Stimulated activated CD8-positive, alpha-beta memory T cell treated with anti-CD3 and anti-CD28 coated beads, Interleukin-7, amount 100 ng/mL, for 48 hours (primary cell): ENCODE data around the gene TMED10.

Source experiments
- DNase-seq, 2 donors: peaks; one replicate each; pipeline ENCODE4 v3.0.0-alpha.2; 2020; ENCODE audit warnings: low read depth in 1 of 2; ENCODE audit errors: extremely low read depth in 1 of 2

The TMED10 gene

DNA sequence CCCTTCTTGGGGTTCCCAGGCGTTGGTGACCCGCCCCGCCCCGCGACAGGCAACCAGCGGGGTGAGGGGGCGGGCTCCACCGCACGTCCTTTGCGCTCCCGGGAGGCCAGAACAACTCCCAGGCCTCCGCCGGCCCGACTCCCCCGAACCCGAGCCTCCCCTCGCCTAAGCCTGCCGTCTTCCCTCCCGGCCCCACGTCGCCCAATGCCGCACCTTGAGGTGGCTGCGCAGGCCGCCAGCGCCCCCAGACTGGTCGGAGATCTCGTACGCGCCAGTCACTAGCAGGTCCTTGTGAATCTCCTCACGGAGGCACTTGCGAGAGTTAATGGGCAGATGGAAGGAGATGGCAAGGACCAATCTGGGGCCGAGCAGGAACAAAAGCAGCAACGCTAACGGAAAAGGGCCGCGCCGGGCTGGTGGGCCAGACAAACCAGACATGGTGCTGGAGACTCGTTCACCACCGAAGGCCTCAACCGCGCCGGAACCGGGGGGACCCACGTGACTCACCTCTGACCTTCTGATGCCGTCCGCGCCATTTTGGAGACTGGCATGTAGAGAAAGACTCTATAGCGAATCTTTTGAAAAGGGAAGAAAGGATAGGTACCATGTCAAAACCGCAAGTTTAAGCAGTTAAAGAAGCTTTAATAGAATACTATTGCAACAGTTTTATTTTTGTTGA lies at the start of gene TMED10:
TSS of gene TMED10 (minus strand) at position 471 of the 679 bp plus-strand sequence. CDS start at position 438, 33 bp downstream.
- DNase-seq = peak; percentile 75 to 86

DNA sequence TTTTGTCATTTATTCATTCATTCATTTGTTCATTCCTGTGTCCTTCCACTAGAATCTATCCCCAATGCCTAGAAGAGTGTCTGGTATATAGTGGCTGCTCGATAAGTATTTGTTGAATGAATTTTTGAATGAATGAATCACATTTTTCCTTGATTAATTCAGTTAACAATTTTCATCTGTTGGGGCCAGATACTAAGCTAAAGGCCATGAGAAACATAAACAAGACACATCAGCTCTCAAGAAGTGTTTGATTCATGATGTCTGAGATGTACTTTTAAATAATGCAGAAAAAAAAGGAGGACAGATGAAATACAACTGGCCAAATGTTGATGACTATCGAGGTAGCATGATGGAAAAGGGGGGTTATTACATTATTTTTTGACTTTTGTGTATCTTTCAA lies 48.1 kb upstream of the TMED10 start:
- DNase-seq = no peak

DNA sequence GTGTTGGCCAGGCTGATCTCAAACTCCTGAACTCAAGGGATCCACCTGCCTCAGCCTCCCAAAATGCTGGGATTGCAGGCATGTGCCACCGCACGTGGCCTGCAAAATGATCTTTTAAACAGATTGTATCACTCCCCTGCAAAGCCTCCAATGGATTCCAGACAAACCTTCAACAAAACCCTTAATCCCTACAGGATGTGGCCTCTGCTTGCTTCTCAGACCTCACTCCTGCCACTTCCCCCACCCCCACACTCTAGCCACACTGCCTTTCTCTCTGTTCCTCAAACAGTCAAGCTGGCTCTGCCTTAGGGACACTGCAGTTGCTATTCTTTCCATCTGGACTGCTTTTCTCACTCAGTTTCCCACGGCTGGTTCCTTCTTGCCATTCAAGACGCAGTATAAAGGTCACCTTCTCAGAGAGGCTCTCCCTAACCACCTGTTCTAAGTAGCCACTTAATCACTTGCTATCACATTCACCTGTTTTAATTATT lies 47.3 kb upstream of the TMED10 start:
- no peak for DNase-seq

DNA sequence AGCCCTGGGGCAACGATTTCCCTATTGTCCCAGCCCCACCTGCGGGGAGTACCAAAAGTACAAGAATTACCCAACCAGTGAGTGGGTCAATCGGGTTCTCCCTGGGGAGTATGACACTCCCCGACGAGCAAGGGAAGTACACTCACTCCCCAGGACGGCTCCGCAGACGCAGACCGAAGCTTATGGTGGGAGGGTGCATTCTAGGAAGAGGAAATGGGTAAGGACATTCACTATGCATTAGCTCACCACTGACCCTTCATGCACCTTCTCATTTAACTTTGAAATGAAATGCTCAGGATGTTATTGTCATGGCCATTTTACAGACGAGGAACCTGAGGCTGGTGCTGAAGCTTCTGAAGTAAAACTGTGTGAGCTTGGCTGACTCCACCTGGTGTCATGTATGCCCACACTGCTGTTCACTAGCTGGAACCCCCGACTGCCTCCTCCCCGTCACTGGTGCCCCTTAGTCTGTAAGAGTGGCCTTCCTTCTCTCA lies 45.8 kb upstream of the TMED10 start:
- no peak for DNase-seq

DNA sequence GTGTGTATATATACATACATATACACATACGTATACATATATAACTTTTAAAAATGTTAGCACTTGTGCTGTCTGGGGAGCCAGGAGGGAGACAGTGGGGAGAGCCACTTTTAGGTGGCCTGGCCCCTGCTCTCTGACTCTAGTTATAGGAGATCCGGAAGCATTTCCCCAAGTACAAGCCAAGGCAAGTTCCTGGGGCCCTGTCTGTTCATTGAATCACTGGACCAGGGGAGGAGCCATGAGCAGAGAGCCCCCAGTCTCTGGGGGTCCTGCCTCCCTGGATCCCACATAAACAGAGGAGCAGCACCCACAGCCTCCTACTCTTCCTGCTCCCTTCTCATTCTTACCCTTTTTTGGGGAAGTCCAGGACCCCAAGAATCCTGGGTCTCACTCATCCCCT lies 45.4 kb upstream of the TMED10 start:
- DNase-seq = no peak

DNA sequence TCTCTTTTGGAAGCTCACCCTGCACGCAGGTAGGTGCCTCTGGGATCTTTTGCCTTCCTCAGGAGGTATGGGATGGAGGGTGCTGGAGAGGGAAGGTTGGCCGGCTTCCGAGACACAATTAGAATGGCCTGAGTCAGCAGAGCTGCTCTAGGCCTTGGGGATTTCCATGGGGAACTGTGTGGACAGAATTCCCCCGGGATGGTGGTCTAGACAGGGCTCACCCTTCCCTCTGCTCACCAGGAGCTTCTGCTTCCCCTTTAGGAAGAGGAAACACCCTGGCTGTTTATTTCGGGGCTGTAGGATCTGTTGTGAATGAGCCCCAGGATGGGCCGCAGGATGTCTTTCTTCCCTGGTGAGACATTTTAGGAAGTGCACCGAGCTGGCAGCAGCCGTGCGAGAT lies 43.7 kb upstream of the TMED10 start:
- no peak for DNase-seq

DNA sequence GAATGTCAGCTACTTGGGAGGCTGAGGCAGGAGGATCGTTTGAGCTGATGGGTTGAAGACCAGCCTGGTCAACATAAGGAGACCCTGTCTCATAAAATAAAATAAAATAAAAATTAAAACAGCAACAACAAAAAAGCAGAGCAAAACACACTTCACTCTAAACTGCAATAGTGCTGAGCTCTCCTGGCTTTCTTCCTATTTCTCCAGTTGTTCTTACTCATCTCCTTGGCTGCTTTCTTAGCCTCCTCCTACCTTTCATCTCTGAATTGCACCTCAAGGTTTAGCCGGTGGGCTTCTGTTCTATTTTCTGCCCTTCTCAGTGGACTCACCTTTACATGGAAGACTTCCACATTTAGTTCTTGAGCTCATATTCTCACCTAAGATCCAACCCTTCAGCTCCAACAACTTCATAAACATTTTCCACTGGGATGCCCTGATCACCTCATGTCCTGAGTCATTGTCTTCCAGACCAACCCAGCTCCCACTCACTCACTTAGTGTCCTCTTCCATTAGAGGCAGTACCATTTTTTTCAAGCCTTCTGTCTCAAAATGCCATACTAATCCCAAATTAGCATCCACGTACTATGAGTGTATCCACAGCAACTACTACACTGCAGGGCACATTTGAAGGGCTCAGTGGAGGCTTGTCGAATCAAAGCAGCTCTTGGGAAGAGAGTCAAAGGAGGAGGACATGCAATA lies 41.2 kb upstream of the TMED10 start:
- no peak for DNase-seq

DNA sequence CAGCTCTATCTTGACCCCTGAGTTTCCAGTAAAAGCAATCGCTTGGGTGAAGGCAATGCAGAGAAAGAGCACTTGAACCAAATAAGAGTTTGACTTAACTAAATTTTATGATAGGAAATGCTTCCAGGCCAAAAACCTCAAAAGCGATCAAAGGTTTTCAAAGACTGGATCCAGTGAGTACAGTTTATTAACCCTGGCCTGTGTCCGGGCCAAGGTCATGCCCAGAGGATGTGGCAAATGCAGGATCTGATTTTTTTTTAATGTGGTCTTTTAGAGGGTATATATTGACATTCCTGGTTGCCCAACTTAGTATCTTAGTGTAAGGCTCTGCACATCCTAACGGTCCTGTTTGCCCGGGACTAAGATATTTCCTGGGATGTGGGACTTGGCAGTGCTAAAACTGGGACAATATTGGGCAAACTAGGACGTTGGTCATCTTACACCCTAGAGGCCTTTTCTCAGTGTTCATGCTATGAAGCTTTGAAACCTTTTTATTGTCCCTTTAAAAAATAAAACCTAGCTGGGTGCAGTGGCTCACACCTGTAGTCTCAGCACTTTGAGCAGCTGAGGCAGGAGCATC lies 40.1 kb upstream of the TMED10 start:
- no peak for DNase-seq

DNA sequence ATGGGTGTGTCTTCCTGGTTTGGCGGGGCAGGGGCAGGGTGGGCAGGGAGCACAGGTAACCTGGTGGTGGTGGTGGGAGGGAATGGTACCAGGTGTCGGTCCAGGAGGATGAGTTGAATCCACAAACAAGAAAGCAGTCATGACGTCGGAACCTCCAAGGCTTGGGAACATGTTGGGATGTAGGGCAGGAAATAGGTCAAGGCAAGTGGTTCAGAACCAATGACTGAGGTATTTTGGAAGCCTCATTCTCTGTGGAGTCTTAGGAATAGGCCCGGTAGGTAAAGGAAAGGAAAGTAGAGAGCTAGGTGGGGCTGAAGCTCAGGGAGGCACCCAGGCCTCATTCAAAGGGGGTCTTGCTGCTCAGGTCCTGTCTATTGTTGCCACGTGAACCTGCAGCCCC lies 39.1 kb upstream of the TMED10 start:
- DNase-seq = no peak

DNA sequence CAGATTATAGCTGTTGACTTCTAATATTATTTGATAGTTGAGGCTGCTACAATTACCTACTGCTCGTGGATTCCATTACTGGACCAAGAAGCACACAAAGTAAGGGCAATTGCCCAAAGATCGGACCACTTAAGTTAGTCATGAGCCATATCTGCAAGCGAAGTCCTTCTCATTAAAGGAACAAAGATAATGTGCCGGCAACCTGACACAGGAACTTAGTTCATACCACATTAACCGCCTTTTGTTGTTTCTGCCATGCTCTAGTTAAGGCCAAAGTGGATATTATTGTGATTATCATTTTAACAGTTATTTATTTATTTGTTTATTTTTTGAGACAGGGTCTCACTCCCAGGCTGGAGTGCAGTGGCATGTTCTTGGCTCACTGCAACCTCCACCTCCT lies 38.1 kb upstream of the TMED10 start:
- DNase-seq = no peak

DNA sequence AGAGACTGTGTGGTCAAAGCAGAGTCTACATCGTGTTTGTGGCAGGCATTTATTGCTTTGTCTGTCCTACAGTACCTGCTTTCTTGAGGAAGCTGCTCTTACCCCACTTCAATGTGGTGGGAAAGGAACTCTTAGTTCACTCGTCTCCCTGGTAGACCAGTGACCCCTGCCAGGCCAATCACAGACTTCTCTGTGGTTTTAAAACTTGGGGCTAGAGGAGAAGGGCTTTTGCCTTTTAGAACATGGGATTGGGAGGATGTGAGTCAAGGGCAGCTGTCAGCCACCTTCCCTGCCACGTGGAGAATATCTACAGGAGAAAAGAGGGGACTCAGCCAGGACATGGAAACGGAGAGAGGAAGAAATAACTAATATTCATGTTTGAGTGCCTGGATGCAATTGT lies 36.8 kb upstream of the TMED10 start:
- no peak for DNase-seq

DNA sequence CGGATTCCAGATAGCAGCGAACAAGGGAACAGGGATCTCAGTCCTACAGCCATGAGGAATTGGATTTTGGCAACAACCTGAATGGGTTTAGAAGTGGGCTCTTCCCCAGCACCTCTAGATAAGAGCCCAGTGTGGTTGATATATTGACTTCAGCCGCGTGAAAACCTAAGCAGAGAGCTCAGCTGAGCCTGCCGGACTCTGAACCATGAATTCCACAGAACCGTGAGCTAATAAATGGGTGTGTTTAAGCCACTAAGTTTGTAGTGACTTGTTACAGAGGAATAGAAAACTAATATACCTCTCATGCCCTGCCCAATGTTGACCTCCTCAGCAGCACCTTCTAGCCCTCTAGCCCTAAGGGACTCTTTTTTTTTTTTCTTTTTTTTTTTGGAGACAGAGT lies 32.4 kb upstream of the TMED10 start:
- DNase-seq = no peak

DNA sequence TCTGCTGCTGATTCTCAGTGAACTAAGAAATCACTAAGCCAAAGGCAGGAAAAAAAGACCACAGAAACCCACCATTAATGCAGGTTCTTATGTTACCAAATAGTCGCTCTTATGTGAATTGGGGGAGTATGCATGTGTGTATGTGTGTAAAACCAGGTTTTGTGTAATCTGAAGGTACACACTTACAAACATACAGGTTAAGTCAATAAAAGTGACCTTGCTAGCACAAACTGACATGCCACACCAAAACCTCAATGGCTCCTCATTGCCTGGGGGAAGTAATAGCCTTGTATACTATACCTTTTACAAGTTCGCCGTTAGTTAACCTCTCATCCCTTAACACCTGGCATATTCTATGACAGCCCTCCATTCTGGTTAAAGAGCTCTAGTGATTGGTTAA lies 29.8 kb upstream of the TMED10 start:
- DNase-seq = no peak

DNA sequence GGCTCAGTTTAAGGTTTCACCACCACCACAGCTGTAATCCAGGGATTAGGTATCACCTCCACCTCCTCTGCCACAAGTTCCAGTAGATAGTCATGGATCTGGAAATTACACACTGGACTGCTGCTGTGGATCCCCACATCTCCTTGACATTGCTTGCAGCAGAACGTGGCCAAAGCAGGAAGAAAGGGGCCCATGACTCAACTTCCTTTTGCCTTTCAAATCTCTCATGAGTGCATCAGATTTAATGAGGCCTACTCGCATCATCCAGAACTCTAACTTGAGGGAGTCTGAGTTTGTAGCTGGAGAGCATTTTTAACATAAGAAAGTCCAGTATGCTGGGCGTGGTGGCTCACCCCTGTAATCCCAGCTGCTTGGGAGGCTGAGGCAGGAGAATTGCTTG lies 29.2 kb upstream of the TMED10 start:
- no peak for DNase-seq

DNA sequence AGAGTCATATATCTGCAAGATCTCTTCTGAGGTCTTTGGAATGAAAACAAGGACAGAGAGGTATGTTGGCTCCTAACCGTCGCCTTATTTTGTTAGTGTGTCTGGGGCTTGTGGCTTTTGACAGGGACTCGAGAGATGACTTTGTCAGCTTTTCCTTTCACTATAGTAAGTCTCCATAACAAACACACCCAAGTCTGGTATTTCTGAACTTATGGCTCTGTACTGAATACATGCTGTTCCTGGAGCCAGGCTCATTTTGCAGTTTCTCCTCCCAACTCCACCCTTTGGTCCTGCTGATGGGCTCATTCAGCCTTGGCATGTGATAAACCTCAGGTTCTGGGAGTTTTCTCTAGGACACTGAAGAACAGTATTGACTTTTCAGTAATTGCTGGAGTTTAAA lies 27.7 kb upstream of the TMED10 start:
- DNase-seq = no peak

DNA sequence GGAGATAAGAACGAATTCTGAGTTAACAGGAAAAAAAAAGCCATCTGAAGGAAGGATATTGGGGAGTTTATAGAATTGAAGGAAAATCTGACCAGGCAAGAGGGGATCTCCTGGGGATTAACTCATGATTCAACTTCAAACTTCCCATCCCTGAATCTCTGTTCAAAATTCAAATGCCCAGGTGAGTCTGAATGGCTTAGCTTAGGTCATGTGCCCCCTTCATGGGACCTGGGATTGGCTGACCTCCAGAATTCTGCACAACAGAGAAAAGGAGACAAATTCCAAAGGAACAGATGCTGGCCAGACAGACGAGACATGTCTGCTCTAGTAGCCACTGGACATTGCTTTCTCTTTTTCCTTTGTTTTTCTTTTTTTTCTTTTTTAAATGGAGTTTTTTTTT lies 26.2 kb upstream of the TMED10 start:
- no peak for DNase-seq

DNA sequence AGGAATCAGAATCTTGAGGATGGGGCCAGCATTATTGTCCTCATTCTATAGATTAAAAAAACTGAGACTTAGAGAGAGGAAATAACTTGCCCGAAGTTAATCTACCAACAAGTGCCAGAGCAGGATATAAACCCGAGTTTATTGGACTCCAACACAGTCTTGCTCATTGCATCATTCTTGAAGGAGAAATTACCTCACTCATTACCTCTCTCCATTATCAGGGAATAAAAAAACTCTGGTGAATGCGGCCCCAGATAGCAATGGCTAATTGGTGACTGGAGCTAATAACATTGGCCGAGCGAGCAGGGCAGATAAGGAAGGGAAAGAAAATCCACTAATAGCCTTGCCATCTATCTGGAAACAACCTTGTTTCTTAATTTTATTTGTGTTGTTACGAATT lies 24.7 kb upstream of the TMED10 start:
- no peak for DNase-seq

DNA sequence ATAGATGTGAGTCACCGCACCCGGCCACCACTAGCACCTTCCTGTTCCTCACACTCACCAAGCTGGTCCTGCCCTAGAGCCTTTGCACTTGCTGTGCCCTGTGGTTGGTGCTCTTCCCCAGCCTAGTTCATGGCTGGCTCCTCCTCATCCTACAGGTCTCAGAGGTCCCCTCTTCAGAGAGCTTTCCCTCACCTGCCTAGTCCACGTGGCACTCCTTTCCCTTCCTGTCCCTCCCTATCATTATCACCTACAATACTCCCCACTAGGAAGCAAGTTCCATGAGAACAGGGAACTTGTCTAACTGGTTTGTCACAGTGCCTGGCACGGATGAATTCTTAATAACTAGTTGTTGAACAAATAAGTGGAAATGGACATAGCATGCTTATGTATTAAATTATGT lies 24.0 kb upstream of the TMED10 start:
- no peak for DNase-seq

DNA sequence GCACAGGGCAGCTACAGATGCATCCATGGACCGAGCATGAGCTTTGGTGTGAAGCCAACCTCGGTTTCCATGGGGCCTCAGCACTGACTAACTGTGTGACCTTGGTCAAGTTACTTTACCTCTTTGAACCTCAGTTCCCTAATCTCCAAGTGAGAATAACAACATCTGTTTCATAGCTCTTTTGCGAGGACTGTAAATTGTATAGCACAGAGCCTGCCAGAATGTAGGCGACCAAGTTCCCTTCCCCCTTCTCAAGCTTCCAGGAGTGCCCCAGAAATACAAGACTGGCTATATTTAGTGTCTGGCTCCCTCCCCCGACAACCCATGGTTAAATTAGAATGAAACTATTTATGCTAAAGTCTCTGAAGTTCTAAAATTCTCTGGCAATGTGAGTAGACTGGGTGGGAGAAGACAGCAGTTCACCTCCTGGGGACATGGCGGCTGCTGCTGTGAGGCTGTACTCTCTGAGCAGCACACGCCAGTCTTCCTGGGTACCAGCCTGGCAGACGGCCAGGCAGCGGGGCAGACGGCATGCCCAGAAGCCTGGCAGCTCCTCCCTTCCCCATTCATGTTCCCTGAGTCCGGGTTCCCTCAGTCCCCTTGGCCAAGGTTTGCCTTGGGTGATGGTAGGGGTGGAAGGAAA lies 22.0 kb upstream of the TMED10 start:
- DNase-seq = no peak

DNA sequence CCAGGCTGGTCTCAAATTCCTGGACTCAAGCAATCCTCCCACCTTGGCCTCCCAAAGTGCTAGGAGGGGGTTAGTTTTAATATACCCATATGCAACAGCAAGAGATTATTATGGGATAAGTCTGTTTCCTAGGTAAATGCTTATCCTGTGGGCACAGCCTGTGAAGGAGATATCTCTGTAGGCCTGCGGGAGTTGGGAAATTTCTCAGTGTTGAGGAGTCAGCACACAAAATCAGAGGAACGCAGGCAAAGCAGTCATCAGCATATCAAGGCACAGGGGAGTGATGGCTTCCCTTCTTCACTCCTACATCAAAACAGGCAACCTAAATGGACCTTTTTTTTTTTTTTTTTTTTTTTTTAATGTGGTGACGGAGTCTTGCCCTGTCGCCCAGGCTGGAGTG lies 20.9 kb upstream of the TMED10 start:
- DNase-seq = no peak

DNA sequence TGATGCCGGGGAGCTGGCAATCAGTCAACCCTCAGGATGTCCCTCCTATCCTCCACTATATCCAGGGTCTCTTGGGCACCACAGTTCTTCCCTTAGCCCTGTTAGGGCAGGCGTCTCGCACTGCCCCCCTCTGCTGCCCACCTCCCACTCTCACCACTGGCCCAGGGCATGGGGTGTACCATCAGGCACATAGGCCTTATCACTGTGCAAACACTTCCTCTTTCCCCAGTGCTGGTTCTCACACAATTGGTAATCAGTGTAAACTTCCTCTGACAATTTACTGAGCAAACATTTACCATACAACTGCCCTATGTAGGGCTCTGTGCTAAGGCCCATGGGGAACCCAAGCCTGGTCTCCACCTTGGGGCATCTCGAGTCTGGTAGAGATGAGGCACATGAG lies 20.1 kb upstream of the TMED10 start:
- no peak for DNase-seq

DNA sequence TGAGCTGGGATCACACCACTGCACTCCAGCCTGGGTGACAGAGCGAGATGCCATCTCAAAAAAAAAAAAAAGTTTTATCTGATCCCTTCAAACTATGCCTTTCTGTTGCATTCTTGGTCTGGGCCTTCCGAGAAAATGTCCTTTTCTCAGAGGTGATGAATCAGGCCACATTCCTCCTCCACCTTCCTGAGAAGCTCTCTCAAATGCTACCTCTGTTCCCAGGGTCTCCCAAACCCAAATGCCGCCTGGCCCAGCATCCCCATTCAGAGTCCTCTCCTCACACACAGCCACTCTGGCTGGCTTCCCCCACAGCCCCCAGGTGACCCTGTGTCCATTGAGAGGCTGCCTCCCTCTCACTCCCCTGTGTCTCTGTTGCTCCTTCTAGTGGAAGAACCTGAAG lies 19.7 kb upstream of the TMED10 start:
- DNase-seq = no peak
